Breast epithelium (tissue), 3 donors: ENCODE measurements around the gene ABI3BP.

Source experiments
- POLR2A ChIP-seq: fragments of 450-650 bp; IDR thresholded peaks from one replicate; pipeline ENCODE4 v1.6.1; 2016; ENCODE audit warnings: antibody characterized with exemption, mild to moderate bottlenecking, moderate library complexity
- POLR2AphosphoS5 ChIP-seq, 3 donors: sonication (generic); formaldehyde crosslinking; IDR thresholded peaks; one replicate each; pipeline ENCODE4 v1.6.1; 2017; ENCODE audit warnings: antibody characterized with exemption in 3 of 3
- TF ChIP-seq, protein P1 (sequence below), 3 donors: fragments of 450-650 bp; IDR thresholded peaks; one replicate each; pipeline ENCODE4 v1.5.1; 2016 to 2017; ENCODE audit warnings: antibody characterized with exemption in 3 of 3, mild to moderate bottlenecking in 3 of 3, moderate library complexity in 3 of 3

DNA sequence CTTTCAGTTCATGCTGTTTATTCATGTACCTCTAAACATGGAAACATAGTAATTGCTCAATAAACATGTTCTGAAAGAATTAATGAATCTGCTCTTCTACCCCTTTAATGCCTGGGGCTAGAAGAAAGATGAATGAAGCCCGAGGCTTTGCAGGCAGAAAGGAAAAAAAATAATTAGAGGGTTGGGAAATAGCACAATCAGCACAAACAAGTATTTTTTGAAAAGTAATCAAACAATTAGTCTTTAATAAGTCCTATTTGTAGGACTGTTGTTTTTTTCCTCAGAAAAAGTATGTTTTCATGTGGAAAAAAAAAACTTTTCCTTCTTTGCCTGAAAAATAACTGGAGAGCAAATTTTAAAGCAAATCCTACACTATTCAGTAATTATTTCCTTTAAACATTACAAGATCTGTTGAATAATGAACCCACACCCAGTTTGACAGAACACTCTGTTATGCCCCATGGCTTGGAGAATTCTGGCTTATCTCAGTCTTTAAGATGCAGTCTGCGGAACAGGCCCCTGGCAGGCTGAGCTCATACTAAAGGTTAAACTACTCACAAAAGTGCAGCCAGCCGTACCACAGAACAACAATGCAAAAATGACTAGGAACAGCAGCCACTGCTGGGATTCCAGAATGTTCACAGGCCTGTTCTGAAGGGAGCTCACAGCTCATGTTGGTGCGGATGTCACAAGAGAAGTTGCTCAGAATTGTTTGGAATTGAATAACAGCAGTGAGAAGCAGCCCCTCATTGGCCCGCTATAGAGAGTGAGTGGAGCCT is 79.2 kb downstream of the ABI3BP start:
- TF ChIP-seq POLR2AphosphoS5 (IDR thresholded peaks at IDR 0.05) (no peak), POLR2A (no peak)
- TF ChIP-seq, protein P1, sequence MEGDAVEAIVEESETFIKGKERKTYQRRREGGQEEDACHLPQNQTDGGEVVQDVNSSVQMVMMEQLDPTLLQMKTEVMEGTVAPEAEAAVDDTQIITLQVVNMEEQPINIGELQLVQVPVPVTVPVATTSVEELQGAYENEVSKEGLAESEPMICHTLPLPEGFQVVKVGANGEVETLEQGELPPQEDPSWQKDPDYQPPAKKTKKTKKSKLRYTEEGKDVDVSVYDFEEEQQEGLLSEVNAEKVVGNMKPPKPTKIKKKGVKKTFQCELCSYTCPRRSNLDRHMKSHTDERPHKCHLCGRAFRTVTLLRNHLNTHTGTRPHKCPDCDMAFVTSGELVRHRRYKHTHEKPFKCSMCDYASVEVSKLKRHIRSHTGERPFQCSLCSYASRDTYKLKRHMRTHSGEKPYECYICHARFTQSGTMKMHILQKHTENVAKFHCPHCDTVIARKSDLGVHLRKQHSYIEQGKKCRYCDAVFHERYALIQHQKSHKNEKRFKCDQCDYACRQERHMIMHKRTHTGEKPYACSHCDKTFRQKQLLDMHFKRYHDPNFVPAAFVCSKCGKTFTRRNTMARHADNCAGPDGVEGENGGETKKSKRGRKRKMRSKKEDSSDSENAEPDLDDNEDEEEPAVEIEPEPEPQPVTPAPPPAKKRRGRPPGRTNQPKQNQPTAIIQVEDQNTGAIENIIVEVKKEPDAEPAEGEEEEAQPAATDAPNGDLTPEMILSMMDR (IDR thresholded peaks at IDR 0.05) = no peak
